Endothelial cell of umbilical vein (primary cell): ENCODE measurements around the gene PLPP3. TPM values are rescaled to one million over a fixed set of nuclear protein-coding genes. Genes with fewer than 3 reads are reported as not detected.

Source experiments
- BruUV-seq: library from RNA; stranded (reverse); fragments of 400-500 nt; replicated peaks from 2 replicates; lab custom pipeline; 2021; lab: Mats Ljungman, UMichigan
- CTCF ChIA-PET: fragments of 300-600, 350-600 bp; sonication (Branson Sonifier 250); formaldehyde crosslinking; loops from one replicate; lab custom pipeline; 2021; ENCODE audit warnings: antibody characterized with exemption, inconsistent platforms; lab: Charles Lee
- POLR2A ChIA-PET: fragments of 300-600, 350-600 bp; sonication (Branson Sonifier 250); formaldehyde crosslinking; loops from one replicate; lab custom pipeline; 2021; ENCODE audit warnings: antibody characterized with exemption, inconsistent platforms; lab: Charles Lee
- DNase-seq: peaks from one replicate; pipeline ENCODE4 v3.0.0-alpha.2; 2011; ENCODE audit warnings: low read depth, low spot score
- FAIRE-seq: peaks from 2 replicates; lab custom pipeline; 2011; peaks lifted over from hg19 to GRCh38; lab: Jason Lieb, UNC
- H2AFZ ChIP-seq: 2 replicates; pipeline ENCODE4 v1.6.0; 2012; ENCODE audit warnings: low read depth, low read length, control low read depth, inconsistent platforms
- H3K27ac ChIP-seq: 2 replicates; pipeline ENCODE4 v1.5.1; 2011; ENCODE audit warnings: low read depth, mild to moderate bottlenecking, control low read depth, low read length, moderate library complexity; ENCODE audit not compliant: insufficient read depth
- H3K27me3 ChIP-seq, 2 experiments: 2 replicates each; pipeline versions ENCODE4 v1.6.0 to v1.6.1; 2011; ENCODE audit warnings: low read length in 2 of 2, mixed read lengths in 1 of 2; ENCODE audit not compliant: control insufficient read depth in 2 of 2, insufficient read depth in 2 of 2
- H3K36me3 ChIP-seq, 2 experiments: 2 replicates in 1 of 2; 3 replicates in 1 of 2; pipeline ENCODE4 v1.5.1; 2011; ENCODE audit warnings: low read length in 2 of 2, mild to moderate bottlenecking in 1 of 2, moderate library complexity in 1 of 2; ENCODE audit not compliant: control insufficient read depth in 2 of 2, insufficient read depth in 2 of 2; ENCODE audit errors: extremely low read depth in 1 of 2
- H3K4me1 ChIP-seq: 3 replicates; pipeline ENCODE4 v1.5.1; 2011; ENCODE audit warnings: mild to moderate bottlenecking, low read length; ENCODE audit not compliant: control insufficient read depth, insufficient read depth; ENCODE audit errors: extremely low read depth
- H3K4me2 ChIP-seq: 2 replicates; pipeline ENCODE4 v1.6.1; 2011; ENCODE audit warnings: low read length, control low read depth, mixed read lengths; ENCODE audit not compliant: insufficient read depth
- H3K4me3 ChIP-seq, 3 experiments: fragments of 200-600 bp in 1 of 3; sonication (generic), shearing (Covaris generic) in 1 of 3; replicated peaks in 1 of 3; 2 replicates each; pipeline ENCODE4 v1.5.1; 2011 to 2016; ENCODE audit warnings: control low read depth in 3 of 3, low read length in 3 of 3, mild to moderate bottlenecking in 2 of 3, inconsistent platforms in 1 of 3, low read depth in 1 of 3, moderate library complexity in 1 of 3; ENCODE audit not compliant: insufficient read depth in 1 of 3
- H3K79me2 ChIP-seq: 2 replicates; pipeline ENCODE4 v1.6.0; 2012; ENCODE audit warnings: low read length, inconsistent platforms; ENCODE audit not compliant: control insufficient read depth, insufficient read depth
- H3K9ac ChIP-seq: replicated peaks from 2 replicates; pipeline ENCODE3; 2011; ENCODE audit warnings: low read length, control low read depth; ENCODE audit not compliant: insufficient read depth; ENCODE audit errors: extremely low read depth
- H3K9me1 ChIP-seq: replicated peaks from 3 replicates; pipeline ENCODE4 v1.6.0; 2011; ENCODE audit warnings: mild to moderate bottlenecking, low read length; ENCODE audit not compliant: control insufficient read depth, insufficient read depth; ENCODE audit errors: extremely low read depth
- H3K9me3 ChIP-seq: replicated peaks from 2 replicates; pipeline ENCODE4 v1.5.1; 2012; ENCODE audit warnings: low read length, inconsistent platforms; ENCODE audit not compliant: control insufficient read depth, insufficient read depth
- H4K20me1 ChIP-seq: replicated peaks from 2 replicates; pipeline ENCODE3; 2011; ENCODE audit warnings: mild to moderate bottlenecking, low read length; ENCODE audit not compliant: control insufficient read depth, insufficient read depth; ENCODE audit errors: extremely low read depth
- CTCF ChIP-seq, 2 donors: IDR thresholded peaks; 1 replicate in 1 of 2; 2 replicates in 1 of 2; pipeline ENCODE4 v1.5.1; 2011; ENCODE audit warnings: low read length in 2 of 2, mild to moderate bottlenecking in 2 of 2, moderate library complexity in 2 of 2, control low read depth in 1 of 2, inconsistent platforms in 1 of 2, low read depth in 1 of 2; ENCODE audit not compliant: insufficient read depth in 1 of 2; ENCODE audit errors: extremely low read depth in 1 of 2
- EZH2 ChIP-seq: IDR thresholded peaks from 2 replicates; pipeline ENCODE4 v1.6.1; 2012; ENCODE audit warnings: borderline replicate concordance, low read depth, mild to moderate bottlenecking, moderate library complexity, low read length, inconsistent platforms; ENCODE audit not compliant: severe bottlenecking
- FOS ChIP-seq: IDR thresholded peaks from 2 replicates; pipeline ENCODE4 v1.6.1; 2011; ENCODE audit warnings: mild to moderate bottlenecking, low read length, moderate library complexity, borderline replicate concordance; ENCODE audit not compliant: insufficient read depth
- GATA2 ChIP-seq: IDR thresholded peaks from 2 replicates; pipeline ENCODE4 v1.7.0; 2011; ENCODE audit warnings: low read depth, mild to moderate bottlenecking, moderate library complexity, mixed read lengths, low read length; ENCODE audit not compliant: insufficient read length, insufficient read depth
- JUN ChIP-seq: IDR thresholded peaks from 2 replicates; pipeline ENCODE4 v1.6.1; 2011; ENCODE audit warnings: borderline replicate concordance, low read depth; ENCODE audit not compliant: insufficient read length, insufficient read depth
- MAX ChIP-seq: IDR thresholded peaks from 2 replicates; pipeline ENCODE4 v1.6.1; 2011; ENCODE audit not compliant: insufficient read depth, insufficient read length
- MYC ChIP-seq: IDR thresholded peaks from one replicate; pipeline ENCODE4 v1.6.1; 2011; ENCODE audit warnings: mild to moderate bottlenecking, low read depth, low read length
- POLR2AphosphoS5 ChIP-seq: IDR thresholded peaks from 2 replicates; pipeline ENCODE4 v1.6.1; 2012; ENCODE audit warnings: low read depth, mild to moderate bottlenecking, control low read depth, low read length, moderate library complexity; ENCODE audit not compliant: insufficient read depth
- dilution Hi-C: fragments of 300-500 bp; cut with MboI; formaldehyde crosslinking; loops from one replicate; pipeline ENCODE4 v1.15.0; 2019; ENCODE audit warnings: low sequenced_read_pairs; ENCODE audit not compliant: extremely low pct_ligation_motif_present
- intact Hi-C: fragments of 100-400 bp; cut with micrococcal nuclease; formaldehyde crosslinking; loops from one replicate; pipeline ENCODE4 v1.10.0; 2022
- polyA plus RNA-seq, 4 experiments: library from polyadenylated mRNA; depleted of rRNA in 3 of 4; stranded (reverse) in 3 of 4; unstranded in 1 of 4; fragments of >200 nt; gene quantifications; 2 replicates each; pipeline versions ENCODE4 v1.2.1 to v1.2.3, GENCODE V29; 2011 to 2012; ENCODE audit warnings: missing spikeins in 1 of 4
- total RNA-seq: library from RNA; stranded (reverse); gene quantifications from 2 replicates; pipeline ENCODE4 v1.2.3, GENCODE V29; 2021

The PLPP3 gene
- total and polyA plus RNA-seq, 2 donors (not counting 3 experiments of a cell fraction or from before 2014, with no cell fraction given) = 11.3 to 14.1 TPM

- Histone ChIP-seq H3K9ac (no peak overlapping the region), H3K9me1 (no peaks in the 10 kb centered on the region), H3K79me2 (no peaks in the 10 kb centered on the region), H3K4me3 (no peak overlapping the region), H3K27me3 (no peaks in the 10 kb centered on the region), H3K4me1 (no peaks in the 10 kb centered on the region), H3K9me3 (no peaks in the 10 kb centered on the region), H3K4me2 (no peak overlapping the region), H3K27ac (no peak overlapping the region), H3K36me3 (no peaks in the 10 kb centered on the region), H2AFZ (peak overlapping the region; percentile 33), H4K20me1 (no peaks in the 10 kb centered on the region)
- ChIA-PET CTCF (interaction anchor here (1.0 kb wide), 1 partner anchor 61 kb away, joined by 3 read pairs; no protein-coding TSS in a partner anchor), POLR2A (no interaction called here)
- FAIRE-seq = no peak
- DNase-seq = peak; percentile 7
- dilution Hi-C loops = no loop called here
- no TSS peak for BruUV-seq
- intact Hi-C loops = no loop called here
- TF ChIP-seq MYC (no peak), POLR2AphosphoS5 (no peak), FOS (no peak), GATA2 (no peak), MAX (no peak), EZH2 (no peak), CTCF (IDR thresholded peaks at IDR 0.05; ENCODE audit: extremely low read depth in 1 of 2, insufficient read depth in 1 of 2, low read depth in 1 of 2, low read length in 2 of 2) (no peak), JUN (no peak)
Measured at GRCh38 chr1:56627636-56628039, 48.3 kb upstream of the PLPP3 start.
